OCI-LY7 (cell line): Measurements from ENCODE around the gene FAIM2. TPM values are rescaled to one million over a fixed set of nuclear protein-coding genes. Genes with fewer than 3 reads are reported as not detected.

Source experiments
- BruUV-seq: library from RNA; stranded (reverse); fragments of 400-500 nt; replicated peaks from 2 replicates; lab custom pipeline; 2021; lab: Mats Ljungman, UMichigan
- CTCF ChIA-PET: fragments of 300-600 bp; sonication (Branson Sonifier 250); formaldehyde crosslinking; loops from one replicate; lab custom pipeline; 2022; ENCODE audit warnings: antibody characterized with exemption; ENCODE audit not compliant: unreplicated experiment; lab: Charles Lee
- POLR2A ChIA-PET: fragments of 300-600 bp; sonication (Branson Sonifier 250); formaldehyde crosslinking; loops from one replicate; lab custom pipeline; 2022; ENCODE audit warnings: antibody characterized with exemption; lab: Charles Lee
- DNase-seq: peaks from one replicate; pipeline ENCODE4 v3.0.0-alpha.2; 2015; ENCODE audit warnings: low spot score
- H2AFZ ChIP-seq: fragments of 200-600 bp; sonication (generic), shearing (Covaris generic); 2 replicates; pipeline ENCODE4 v1.6.1; 2014; ENCODE audit warnings: mild to moderate bottlenecking, antibody characterized with exemption, low read length, moderate library complexity
- H3K27ac ChIP-seq: fragments of 200-600 bp; sonication (generic); 2 replicates; pipeline ENCODE4 v1.5.1; 2014; ENCODE audit warnings: mixed run types, low read depth, mild to moderate bottlenecking, moderate library complexity, low read length, inconsistent platforms; ENCODE audit not compliant: poor library complexity, severe bottlenecking
- H3K36me3 ChIP-seq: fragments of 200-600 bp; sonication (generic); 2 replicates; pipeline ENCODE4 v1.6.1; 2014; ENCODE audit warnings: mild to moderate bottlenecking, antibody characterized with exemption, low read length, moderate library complexity, mixed read lengths; ENCODE audit not compliant: insufficient read depth
- H3K4me1 ChIP-seq: fragments of 200-600 bp; sonication (generic); 2 replicates; pipeline ENCODE4 v1.5.1; 2014; ENCODE audit warnings: mild to moderate bottlenecking, low read length; ENCODE audit not compliant: insufficient read depth, poor library complexity, severe bottlenecking
- H3K4me2 ChIP-seq: fragments of 200-600 bp; sonication (generic); 2 replicates; pipeline ENCODE4 v1.6.1; 2014; ENCODE audit warnings: mild to moderate bottlenecking, low read length
- H3K4me3 ChIP-seq: fragments of 200-600 bp; sonication (generic); 2 replicates; pipeline ENCODE4 v1.5.1; 2014; ENCODE audit warnings: mild to moderate bottlenecking, low read depth, low read length; ENCODE audit not compliant: poor library complexity, severe bottlenecking
- H3K79me2 ChIP-seq: fragments of 200-600 bp; sonication (generic); 2 replicates; pipeline ENCODE4 v1.6.1; 2016; ENCODE audit warnings: low read depth, mild to moderate bottlenecking, low read length, moderate library complexity, mixed read lengths; ENCODE audit not compliant: insufficient read depth
- H3K9me2 ChIP-seq: fragments of 200-600 bp; sonication (generic); 2 replicates; pipeline ENCODE4 v1.6.1; 2016; ENCODE audit warnings: mild to moderate bottlenecking, low read length, mixed read lengths; ENCODE audit not compliant: insufficient read depth
- H3K9me3 ChIP-seq: fragments of 200-600 bp; sonication (generic); 2 replicates; pipeline ENCODE4 v1.6.1; 2014; ENCODE audit warnings: mild to moderate bottlenecking, mixed run types, low read length, mixed read lengths
- H4K20me1 ChIP-seq: fragments of 200-600 bp; sonication (generic); 2 replicates; pipeline ENCODE4 v1.6.1; 2014; ENCODE audit warnings: mild to moderate bottlenecking, antibody characterized with exemption, low read length, moderate library complexity, mixed read lengths; ENCODE audit not compliant: insufficient read depth
- CTCF ChIP-seq: fragments of 200-600 bp; sonication (generic); conservative IDR thresholded peaks from 2 replicates; pipeline ENCODE4 v1.5.1; 2014; ENCODE audit warnings: mild to moderate bottlenecking, antibody characterized with exemption, low read length, moderate library complexity, mixed read lengths
- EZH2phosphoT487 ChIP-seq: fragments of 200-600 bp; sonication (generic); IDR thresholded peaks from 2 replicates; pipeline ENCODE4 v1.6.1; 2018; ENCODE audit warnings: low read depth, borderline replicate concordance, mild to moderate bottlenecking, mixed run types, antibody characterized with exemption, low read length, moderate library complexity, mixed read lengths
- intact Hi-C: fragments of 100-400 bp; cut with micrococcal nuclease; formaldehyde crosslinking; loops from one replicate; pipeline ENCODE4 v1.10.0; 2022; ENCODE audit not compliant: unreplicated experiment
- total RNA-seq, 2 experiments: library from RNA; depleted of rRNA in 1 of 2; stranded (reverse); fragments of >200 nt in 1 of 2; shearing (Covaris generic) in 1 of 2; gene quantifications; 2 replicates each; pipeline ENCODE4 v1.2.3, GENCODE V29; 2014 to 2022

FAIM2 gene
- total RNA-seq, 2 experiments from 2014 or later: 0.10 TPM; not detected in 1

- DNase-seq: no peak
- Histone ChIP-seq H3K4me1 (no peaks in the 10 kb centered on the region), H3K79me2 (no peaks in the 10 kb centered on the region), H3K36me3 (no peaks in the 10 kb centered on the region), H3K4me3 (no peak overlapping the region), H3K27ac (no peak overlapping the region), H3K9me2 (no peaks in the 10 kb centered on the region), H3K9me3 (peaks cover 5% of the 10 kb centered on the region; the same call in 1 of the 2 replicates), H2AFZ (no peak overlapping the region), H3K4me2 (no peak overlapping the region), H4K20me1 (no peaks in the 10 kb centered on the region)
- intact Hi-C loops: no loop called here
- no TSS peak for BruUV-seq
- ChIA-PET POLR2A (interaction anchor here (0.6 kb wide), 1 partner anchor 28 kb away, joined by 3 read pairs; no protein-coding TSS in a partner anchor), CTCF (no interaction called here)
- TF ChIP-seq CTCF: no peak
- no peak for TF ChIP-seq EZH2phosphoT487
These were observed 29.4 kb downstream of the FAIM2 start for GRCh38 chr12:49874142-49874897.

- Histone ChIP-seq H3K4me3 (no peak overlapping the region), H3K27ac (no peak overlapping the region), H3K9me3 (no peaks in the 10 kb centered on the region), H4K20me1 (no peaks in the 10 kb centered on the region), H3K9me2 (no peaks in the 10 kb centered on the region), H2AFZ (no peak overlapping the region), H3K4me2 (no peak overlapping the region), H3K36me3 (no peaks in the 10 kb centered on the region), H3K79me2 (no peaks in the 10 kb centered on the region), H3K4me1 (no peaks in the 10 kb centered on the region)
- no peak for TF ChIP-seq EZH2phosphoT487
- no peak for TF ChIP-seq CTCF
- no TSS peak for BruUV-seq
- intact Hi-C loops: no loop called here
- no peak for DNase-seq
- CTCF ChIA-PET: no interaction called here
- POLR2A ChIA-PET: no interaction called here
These were observed 30.3 kb downstream of the FAIM2 start for GRCh38 chr12:49873361-49873934.

DNA sequence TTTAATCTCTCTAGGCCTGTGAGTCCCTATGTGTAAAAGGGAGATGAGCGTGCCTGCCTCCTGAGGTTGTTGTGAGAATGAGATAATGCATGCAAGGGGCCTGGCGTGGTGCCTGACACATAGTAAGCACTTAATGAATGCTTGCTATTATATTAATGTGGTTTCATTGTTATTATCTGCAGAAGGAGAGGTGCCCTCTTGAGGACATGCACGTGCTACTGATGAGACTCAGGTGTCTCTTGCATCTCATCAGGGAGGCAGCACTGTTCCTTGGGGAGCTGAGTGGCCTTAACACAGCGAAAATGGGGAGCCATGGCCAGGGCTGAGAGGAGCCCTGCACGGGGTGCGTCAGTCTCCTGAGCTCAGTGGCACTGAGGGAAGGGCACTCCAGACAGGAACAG lies 30.9 kb downstream of the FAIM2 start:
- Histone ChIP-seq H3K9me2 (no peaks in the 10 kb centered on the region), H3K4me3 (no peak overlapping the region), H3K36me3 (no peaks in the 10 kb centered on the region), H3K4me1 (no peaks in the 10 kb centered on the region), H3K27ac (no peak overlapping the region), H3K79me2 (no peaks in the 10 kb centered on the region), H3K4me2 (no peak overlapping the region), H2AFZ (no peak overlapping the region), H4K20me1 (no peaks in the 10 kb centered on the region), H3K9me3 (no peaks in the 10 kb centered on the region)
- DNase-seq: no peak
- intact Hi-C loops: no loop called here
- TF ChIP-seq EZH2phosphoT487: no peak
- 0 out of 2 replicates have a peak, but pooled peaks have one; percentile 15 for TF ChIP-seq CTCF
- ChIA-PET POLR2A (no interaction called here), CTCF (no interaction called here)
- no TSS peak for BruUV-seq
